ENCODE measurements around the gene CDCA4.
A peak's percentile ranks its signal among the peaks of the same experiment; 100 is the strongest.
"Not testable (repeated sequence)": the region's sequence is repeated elsewhere in the genome, so short reads cannot be mapped to it uniquely, and the experiment has no call there.

Gene CDCA4

GRCh38 chr14:105066240-105067071 lies 45.6 kb upstream of the CDCA4 start:
- TF ChIP-seq, protein P1, sequence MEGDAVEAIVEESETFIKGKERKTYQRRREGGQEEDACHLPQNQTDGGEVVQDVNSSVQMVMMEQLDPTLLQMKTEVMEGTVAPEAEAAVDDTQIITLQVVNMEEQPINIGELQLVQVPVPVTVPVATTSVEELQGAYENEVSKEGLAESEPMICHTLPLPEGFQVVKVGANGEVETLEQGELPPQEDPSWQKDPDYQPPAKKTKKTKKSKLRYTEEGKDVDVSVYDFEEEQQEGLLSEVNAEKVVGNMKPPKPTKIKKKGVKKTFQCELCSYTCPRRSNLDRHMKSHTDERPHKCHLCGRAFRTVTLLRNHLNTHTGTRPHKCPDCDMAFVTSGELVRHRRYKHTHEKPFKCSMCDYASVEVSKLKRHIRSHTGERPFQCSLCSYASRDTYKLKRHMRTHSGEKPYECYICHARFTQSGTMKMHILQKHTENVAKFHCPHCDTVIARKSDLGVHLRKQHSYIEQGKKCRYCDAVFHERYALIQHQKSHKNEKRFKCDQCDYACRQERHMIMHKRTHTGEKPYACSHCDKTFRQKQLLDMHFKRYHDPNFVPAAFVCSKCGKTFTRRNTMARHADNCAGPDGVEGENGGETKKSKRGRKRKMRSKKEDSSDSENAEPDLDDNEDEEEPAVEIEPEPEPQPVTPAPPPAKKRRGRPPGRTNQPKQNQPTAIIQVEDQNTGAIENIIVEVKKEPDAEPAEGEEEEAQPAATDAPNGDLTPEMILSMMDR (IDR thresholded peaks at IDR 0.05; ENCODE audit: low read depth, low read length, missing control alignments): peak; percentile 12
- no peak for DNase-seq (ENCODE audit: low read depth)
- peak overlapping the region; percentile 95 for H3K4me3 ChIP-seq (ENCODE audit: low read depth, low read length)

DNA sequence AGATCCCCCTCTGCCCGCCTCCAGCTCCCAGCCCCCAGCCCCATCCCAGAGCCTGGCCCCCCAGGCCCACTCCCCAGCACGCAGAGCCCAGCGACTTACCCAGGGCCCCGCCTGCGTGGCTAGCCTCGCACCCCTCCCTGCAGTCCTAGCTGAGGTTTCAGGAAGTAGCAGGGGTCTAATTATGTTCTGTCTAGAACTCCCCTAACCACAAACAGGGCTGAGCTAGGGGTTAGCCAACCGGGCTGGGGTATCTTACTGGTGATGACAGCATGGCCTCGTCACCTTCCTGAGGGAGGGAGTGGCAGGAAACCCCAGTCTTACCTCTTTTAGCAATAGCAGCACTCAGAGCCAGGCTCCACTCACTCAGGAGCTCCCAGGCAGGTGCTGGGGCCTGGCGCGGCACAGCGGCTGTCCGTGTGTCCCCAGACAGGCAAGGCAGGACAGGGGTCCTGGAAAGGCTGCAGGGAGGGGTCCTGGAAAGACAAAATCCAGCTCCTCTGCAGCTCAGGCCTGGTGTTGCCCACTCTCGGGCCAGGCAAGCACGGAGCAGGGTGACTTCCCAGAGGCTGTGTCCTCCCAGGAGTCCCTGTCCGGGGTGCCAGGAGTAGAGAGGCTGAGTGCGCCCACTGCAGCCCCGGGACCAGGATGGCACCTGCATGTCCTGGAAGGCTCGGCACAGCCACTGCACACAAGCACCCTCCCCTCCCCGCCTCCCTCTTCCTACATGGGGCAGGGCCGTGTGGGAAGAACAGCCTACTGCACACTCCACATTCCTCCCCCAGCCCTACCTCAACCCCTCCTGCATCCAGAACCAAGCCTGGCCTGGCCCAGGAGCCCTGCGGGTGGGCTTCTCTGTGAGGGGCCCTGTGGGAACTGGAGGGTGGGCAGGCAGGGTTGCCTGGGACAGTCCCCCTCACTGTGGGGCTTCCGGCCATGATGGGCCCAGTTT lies 44.7 kb upstream of the CDCA4 start, which contains the start of gene GPR132:
GPR132 (minus strand) TSS at position 151 of the 949 bp plus-strand sequence. CDS start 10,010 bp downstream, outside the sequence.
- peak; percentile 96 for DNase-seq (ENCODE audit: low read depth)
- peak within 1 kb of the TSS; percentile 95 for H3K4me3 ChIP-seq (ENCODE audit: low read depth, low read length)

DNA sequence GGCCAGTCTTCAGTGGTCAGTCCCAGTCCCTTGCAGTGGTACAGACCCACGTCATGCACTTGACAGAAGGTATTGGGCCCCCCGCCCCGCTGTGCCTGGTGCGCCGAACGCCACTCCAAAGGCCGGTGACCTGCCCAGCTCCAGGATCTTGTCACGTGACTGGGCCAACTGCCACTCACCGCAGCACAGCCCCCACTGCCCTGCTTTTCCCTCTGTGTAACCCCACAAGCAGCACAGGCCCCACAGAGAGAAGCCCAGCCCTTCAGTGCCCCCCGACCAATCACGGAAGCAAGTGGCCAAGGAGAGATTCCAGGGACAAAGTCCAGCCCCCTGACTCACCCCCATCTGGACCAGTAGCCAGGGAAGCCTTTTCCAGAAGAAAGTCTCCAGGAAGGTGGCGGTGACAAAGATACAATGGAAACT lies 43.8 kb upstream of the CDCA4 start:
- TF ChIP-seq, protein P1 (IDR thresholded peaks at IDR 0.05; ENCODE audit: low read depth, low read length, missing control alignments): no peak
- H3K4me3 ChIP-seq (ENCODE audit: low read depth, low read length): peak overlapping the region; percentile 95
- DNase-seq (ENCODE audit: low read depth): no peak

More for the DNA sequence above, 44.7 kb upstream of the CDCA4 start, which contains the start of gene GPR132:
- TF ChIP-seq, protein P1 (IDR thresholded peaks at IDR 0.05; ENCODE audit: low read depth, low read length, missing control alignments): no peak

DNA sequence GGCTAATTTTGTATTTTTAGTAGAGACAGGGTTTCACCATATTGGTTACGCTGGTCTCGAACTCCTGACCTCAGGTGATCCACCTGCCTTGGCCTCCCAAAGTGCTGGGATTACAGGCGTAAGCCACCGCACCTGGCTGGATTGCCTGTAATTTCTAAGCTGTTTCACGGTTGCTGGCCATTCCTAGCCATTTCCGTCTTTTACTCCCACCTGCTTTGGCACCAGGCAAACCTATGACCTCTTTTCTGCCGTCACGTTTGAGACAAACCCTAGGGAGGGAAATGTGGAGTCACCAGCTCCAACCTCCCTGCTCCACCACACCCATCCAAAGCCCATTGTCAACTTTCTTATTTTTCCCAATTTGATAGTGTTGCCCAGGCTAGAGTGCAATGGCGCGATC lies 43.1 kb upstream of the CDCA4 start:
- TF ChIP-seq, protein P1 (IDR thresholded peaks at IDR 0.05; ENCODE audit: low read depth, low read length, missing control alignments): no peak
- DNase-seq (ENCODE audit: low read depth): no peak
- peak overlapping the region; percentile 95 for H3K4me3 ChIP-seq (ENCODE audit: low read depth, low read length)

GRCh38 chr14:105063506-105063905 lies 42.6 kb upstream of the CDCA4 start:
- peak overlapping the region; percentile 95 for H3K4me3 ChIP-seq (ENCODE audit: low read depth, low read length)
- DNase-seq (ENCODE audit: low read depth): not testable (repeated sequence)

- H3K4me3 ChIP-seq (ENCODE audit: low read depth, low read length): peak overlapping the region; percentile 95
- DNase-seq (ENCODE audit: low read depth): no peak
- TF ChIP-seq, protein P1 (IDR thresholded peaks at IDR 0.05; ENCODE audit: low read depth, low read length, missing control alignments): no peak
Measured at GRCh38 chr14:105063056-105063455, 42.2 kb upstream of the CDCA4 start.

- peak overlapping the region; percentile 95 for H3K4me3 ChIP-seq (ENCODE audit: low read depth, low read length)
- no peak for DNase-seq (ENCODE audit: low read depth)
- TF ChIP-seq, protein P1 (IDR thresholded peaks at IDR 0.05; ENCODE audit: low read depth, low read length, missing control alignments): no peak
Measured at GRCh38 chr14:105062048-105062433, 41.2 kb upstream of the CDCA4 start.
